SU-DHL-6 (cell line): ENCODE measurements around the gene ETV6.

Experiments
- EZH2phosphoT487 ChIP-seq: fragments of 200-600 bp; sonication (generic), shearing (Covaris generic); conservative IDR thresholded peaks from 2 replicates; pipeline ENCODE4 v1.6.1; 2018; ENCODE audit warnings: mild to moderate bottlenecking, antibody characterized with exemption, low read length, moderate library complexity, mixed read lengths
- TF ChIP-seq, protein P1 (sequence below): fragments of 200-600 bp; sonication (generic); IDR thresholded peaks from one replicate; pipeline ENCODE4 v1.5.1; 2017; ENCODE audit warnings: antibody characterized with exemption, mild to moderate bottlenecking, low read length, moderate library complexity; ENCODE audit not compliant: insufficient read depth, poor library complexity, severe bottlenecking

DNA sequence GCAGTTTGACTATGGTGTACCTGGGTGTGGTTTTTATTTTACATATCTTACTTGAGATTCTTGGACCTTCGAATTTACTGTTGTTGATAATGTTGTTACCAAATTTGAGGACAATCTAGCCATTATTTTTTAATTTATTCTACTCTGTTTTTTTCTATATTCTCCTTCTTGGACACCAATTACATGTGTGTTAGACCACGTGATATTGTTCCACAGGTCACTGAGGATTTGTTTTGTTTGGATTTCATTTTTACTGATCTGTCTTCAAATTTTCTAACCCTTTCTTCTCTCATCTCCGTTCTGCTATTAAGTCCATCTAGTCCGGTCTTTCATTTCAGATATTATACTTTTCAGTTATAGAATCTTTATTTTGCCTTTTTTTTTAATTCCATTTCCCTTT is 216.3 kb downstream of the ETV6 start:
- TF ChIP-seq, protein P1, sequence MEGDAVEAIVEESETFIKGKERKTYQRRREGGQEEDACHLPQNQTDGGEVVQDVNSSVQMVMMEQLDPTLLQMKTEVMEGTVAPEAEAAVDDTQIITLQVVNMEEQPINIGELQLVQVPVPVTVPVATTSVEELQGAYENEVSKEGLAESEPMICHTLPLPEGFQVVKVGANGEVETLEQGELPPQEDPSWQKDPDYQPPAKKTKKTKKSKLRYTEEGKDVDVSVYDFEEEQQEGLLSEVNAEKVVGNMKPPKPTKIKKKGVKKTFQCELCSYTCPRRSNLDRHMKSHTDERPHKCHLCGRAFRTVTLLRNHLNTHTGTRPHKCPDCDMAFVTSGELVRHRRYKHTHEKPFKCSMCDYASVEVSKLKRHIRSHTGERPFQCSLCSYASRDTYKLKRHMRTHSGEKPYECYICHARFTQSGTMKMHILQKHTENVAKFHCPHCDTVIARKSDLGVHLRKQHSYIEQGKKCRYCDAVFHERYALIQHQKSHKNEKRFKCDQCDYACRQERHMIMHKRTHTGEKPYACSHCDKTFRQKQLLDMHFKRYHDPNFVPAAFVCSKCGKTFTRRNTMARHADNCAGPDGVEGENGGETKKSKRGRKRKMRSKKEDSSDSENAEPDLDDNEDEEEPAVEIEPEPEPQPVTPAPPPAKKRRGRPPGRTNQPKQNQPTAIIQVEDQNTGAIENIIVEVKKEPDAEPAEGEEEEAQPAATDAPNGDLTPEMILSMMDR, result no peak
- no peak for TF ChIP-seq EZH2phosphoT487
